Inflammatory macrophage treated with lipopolysaccharide for 1 hour (primary cell): ENCODE results near the gene HMCN2.

ENCODE experiments used
- DNase-seq, 2 donors: peaks; one replicate each; pipeline ENCODE4 v3.0.0-alpha.2; 2020 to 2022

HMCN2 gene

GRCh38 chr9:130372057-130372456, 106.5 kb downstream of the HMCN2 start:
- no peak for DNase-seq

- no peak for DNase-seq
Observed at GRCh38 chr9:130373679-130374325, 108.2 kb downstream of the HMCN2 start.

- DNase-seq: no peak
Observed at GRCh38 chr9:130377612-130378011, 112.1 kb downstream of the HMCN2 start.

DNA sequence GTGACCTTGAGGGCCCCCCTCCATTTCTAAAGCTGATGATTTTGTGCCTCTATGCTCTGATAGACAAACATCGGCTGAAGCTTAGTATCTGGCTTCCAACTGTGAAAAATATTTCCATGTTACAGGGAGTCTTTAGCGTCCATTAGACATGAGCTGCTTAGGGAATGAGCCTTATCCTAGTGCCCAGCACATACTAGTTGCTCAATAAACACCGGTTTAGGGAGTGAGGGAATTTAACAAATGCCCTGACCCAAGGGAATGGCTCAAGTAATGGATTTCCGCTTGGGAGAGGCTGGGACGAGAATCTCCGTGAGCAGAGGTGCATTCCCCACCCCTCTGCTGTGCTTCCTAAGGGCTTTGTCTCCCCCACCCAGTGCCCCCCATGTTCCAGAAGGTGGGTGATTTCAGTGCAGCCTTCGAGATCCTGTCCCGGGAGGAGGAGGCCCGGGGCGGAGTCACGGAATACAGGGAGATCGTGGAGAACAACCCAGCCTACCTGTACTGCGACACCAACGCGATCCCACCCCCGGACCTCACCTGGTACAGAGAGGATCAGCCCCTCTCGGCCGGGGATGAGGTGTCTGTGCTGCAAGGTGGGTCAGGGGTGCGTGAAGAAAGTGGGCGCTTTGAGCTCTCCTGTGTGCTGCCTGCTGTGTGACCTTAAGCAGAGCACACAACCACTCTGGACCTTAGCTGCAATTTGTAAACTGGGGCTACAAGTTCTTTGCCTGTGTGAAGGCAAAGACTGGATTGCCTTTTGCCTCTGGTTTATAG, 113.5 kb downstream of the HMCN2 start:
- DNase-seq: no peak

GRCh38 chr9:130379649-130379970, 114.0 kb downstream of the HMCN2 start:
- no peak for DNase-seq

- DNase-seq: no peak
Observed at GRCh38 chr9:130380920-130381469, 115.4 kb downstream of the HMCN2 start.

- DNase-seq: no peak
Observed at GRCh38 chr9:130381660-130382059, 116.1 kb downstream of the HMCN2 start.

GRCh38 chr9:130382096-130382495, 116.5 kb downstream of the HMCN2 start:
- DNase-seq: no peak

DNA sequence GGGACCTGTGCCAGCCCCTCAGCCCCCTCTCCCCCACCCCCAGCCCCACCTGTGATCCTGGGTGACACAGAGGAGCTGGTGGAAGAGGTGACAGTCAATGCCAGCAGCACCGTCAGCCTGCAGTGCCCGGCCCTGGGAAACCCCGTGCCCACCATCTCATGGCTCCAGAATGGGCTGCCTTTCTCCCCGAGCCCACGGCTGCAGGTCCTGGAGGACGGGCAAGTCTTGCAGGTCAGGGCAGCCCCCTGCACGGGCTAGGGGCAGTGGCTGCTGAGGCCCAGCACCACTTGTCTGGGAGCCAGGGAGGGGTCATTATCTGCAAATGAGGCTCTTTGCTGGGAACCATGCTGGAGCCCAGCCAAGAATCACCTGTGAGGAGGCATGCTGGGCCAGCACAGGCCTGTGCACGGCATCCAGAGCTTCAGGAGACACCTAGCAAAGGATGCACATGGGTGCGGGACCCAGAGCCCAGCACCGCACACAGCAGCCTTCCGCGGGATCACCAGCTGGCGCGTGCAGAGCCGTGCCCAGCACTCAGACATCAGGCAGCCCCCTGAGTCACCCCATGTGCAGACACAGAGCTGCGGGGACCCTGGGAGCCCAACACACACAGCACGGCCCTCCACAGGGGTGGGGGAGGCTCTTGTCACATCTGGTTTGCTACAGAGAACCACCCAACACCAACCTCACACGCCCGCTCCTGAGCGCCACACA, 117.2 kb downstream of the HMCN2 start:
- DNase-seq: no peak

- no peak for DNase-seq
Observed at GRCh38 chr9:130383350-130383715, 117.8 kb downstream of the HMCN2 start.

GRCh38 chr9:130383979-130384676, 118.6 kb downstream of the HMCN2 start:
- no peak for DNase-seq

DNA sequence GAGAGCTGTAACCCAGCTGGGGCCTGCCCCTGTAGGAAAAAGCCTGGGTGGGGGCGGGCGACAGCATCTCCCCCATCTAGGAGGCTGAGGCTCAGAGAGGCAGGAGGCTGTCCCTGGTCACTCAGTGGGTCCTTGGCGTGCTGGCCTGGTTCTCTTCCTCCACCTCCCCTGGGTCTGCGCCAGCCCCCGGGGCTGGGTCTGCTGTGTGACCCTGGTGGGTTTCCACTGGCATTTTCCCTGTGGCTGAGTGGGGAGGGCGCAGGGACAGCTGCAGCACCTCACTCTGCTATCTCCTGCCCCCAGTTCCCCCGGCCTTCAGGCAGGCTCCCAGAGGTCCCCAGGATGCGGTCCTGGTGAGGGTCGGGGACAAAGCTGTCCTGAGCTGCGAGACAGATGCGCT, 119.7 kb downstream of the HMCN2 start:
- DNase-seq: no peak

DNA sequence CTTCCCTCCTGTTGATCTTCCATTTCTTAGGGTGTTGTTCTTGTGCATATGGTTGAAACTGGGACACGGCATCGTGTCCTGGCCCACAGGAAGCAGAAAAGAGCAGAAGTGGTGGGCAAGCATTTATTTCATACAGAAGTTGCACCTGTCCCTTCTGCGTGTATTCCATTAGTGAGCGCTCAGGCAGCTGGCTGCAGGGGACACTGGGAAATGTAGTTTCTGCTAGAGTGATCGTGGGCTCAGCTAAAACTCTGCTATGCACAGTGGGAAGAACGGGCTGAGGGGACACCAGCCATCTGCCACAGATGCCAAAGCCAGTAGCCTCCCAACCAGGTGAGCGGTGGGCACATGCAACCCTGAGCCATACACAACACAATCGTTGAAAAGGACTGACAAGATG, 121.8 kb downstream of the HMCN2 start:
- DNase-seq: no peak

- DNase-seq: no peak
Observed at GRCh38 chr9:130387905-130388304, 122.3 kb downstream of the HMCN2 start.

GRCh38 chr9:130390390-130390789, 124.8 kb downstream of the HMCN2 start:
- no peak for DNase-seq

DNA sequence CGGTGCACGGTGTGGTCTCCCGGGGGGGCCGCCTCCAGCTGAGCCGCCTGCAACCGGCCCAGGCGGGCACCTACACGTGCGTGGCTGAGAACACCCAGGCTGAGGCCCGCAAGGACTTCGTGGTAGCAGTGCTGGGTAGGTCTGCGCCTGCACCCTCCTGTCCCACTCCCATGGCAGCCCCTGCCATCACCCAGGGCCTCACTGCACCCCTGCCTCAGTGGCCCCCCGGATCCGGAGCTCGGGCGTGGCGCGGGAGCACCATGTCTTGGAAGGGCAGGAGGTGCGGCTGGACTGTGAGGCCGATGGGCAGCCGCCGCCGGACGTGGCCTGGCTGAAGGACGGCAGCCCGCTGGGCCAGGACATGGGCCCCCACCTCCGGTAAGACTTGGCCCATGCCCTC, 125.4 kb downstream of the HMCN2 start:
- DNase-seq: no peak

DNA sequence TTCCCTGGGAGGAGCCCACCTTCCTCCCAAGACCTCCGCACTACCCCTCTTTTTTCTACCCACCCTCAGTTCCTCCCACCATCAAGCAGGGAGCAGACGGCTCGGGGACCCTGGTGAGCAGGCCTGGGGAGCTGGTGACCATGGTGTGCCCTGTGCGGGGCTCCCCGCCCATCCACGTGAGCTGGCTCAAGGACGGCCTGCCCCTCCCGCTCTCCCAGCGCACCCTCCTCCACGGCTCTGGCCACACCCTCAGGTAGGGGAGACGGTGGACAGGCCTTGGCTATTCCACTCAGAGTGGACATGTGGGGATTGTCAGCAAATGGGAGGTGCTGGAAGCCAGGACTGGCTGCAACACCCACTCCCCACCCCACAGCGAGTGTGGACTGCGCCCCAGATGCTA, 126.3 kb downstream of the HMCN2 start:
- DNase-seq: no peak

DNA sequence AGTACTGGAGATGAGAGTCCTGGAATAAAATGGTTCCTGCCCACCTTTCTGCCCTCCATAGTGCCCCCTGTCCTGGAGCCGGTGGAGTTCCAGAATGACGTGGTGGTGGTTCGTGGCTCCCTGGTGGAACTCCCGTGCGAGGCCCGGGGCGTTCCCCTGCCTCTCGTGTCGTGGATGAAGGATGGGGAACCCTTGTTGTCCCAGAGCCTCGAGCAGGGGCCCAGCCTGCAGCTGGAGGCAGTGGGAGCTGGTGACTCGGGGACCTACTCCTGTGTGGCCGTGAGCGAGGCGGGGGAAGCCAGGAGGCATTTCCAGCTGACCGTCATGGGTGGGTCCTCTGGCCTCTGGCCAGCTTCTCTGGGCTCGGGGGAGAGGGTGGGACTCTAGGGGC, 128.1 kb downstream of the HMCN2 start:
- no peak for DNase-seq

GRCh38 chr9:130394320-130394719, 128.8 kb downstream of the HMCN2 start:
- DNase-seq: no peak

- DNase-seq: no peak
Observed at GRCh38 chr9:130394814-130395470, 129.4 kb downstream of the HMCN2 start.

DNA sequence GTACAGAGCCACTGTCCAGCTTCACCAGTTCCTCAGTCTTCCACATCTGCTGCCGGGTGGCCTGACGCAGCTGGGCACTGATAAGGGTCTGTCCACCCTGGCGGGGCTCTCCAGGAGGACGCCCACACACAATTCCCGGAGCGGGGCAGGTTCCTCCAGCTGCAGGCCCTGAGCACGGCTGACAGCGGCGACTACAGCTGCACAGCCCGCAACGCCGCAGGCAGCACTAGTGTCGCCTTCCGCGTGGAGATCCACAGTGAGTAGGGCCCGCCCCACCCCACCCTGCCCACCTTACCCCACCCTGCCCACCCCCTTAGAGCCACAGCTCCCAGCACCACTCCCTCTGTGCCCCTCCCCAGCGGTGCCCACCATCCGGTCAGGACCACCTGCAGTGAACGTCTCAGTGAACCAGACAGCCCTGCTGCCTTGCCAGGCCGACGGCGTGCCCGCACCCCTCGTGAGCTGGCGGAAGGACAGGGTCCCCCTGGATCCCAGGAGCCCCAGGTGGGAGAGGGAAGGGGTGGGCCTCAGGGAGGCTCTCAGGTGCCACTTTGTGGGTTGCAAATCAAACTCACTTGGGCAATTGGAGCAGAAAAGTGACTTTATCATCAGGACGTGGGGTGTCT, 130.4 kb downstream of the HMCN2 start:
- DNase-seq: no peak

DNA sequence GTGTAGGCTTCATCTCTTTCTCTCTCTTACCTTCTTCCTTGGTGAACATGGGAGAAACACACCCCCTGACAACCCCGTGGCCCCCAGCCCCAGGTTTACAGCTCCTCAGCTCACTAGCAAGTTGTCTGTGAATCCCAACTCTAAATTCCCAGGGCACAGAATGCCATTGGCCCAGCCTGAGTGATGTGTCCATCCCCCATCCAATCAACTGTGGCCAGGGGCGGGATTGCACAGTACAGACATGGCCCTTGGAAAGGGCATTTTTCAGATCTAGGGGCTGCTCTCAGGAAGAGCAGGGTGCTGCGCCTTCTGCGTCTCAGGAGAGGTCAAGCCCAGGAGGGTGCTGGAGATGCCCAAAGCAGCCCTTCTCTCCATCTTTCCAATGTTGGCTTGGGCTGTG, 131.0 kb downstream of the HMCN2 start:
- no peak for DNase-seq
